C4-2B (cell line): ENCODE measurements around the gene HOXB1.

ENCODE experiments used
- H3K27ac ChIP-seq: fragments of 450-650 bp; 2 replicates; pipeline ENCODE4 v1.5.1; 2017
- CTCF ChIP-seq: fragments of 450-650 bp; conservative IDR thresholded peaks from 2 replicates; pipeline ENCODE4 v1.5.1; 2017; ENCODE audit warnings: mild to moderate bottlenecking
- ZFX ChIP-seq: fragments of 450-650 bp; IDR thresholded peaks from 2 replicates; pipeline ENCODE4 v1.6.1; 2017

HOXB1 gene

GRCh38 chr17:48561884-48562810 is 31.3 kb upstream of the HOXB1 start:
- no peak; the same call in 1 of the 2 replicates for TF ChIP-seq CTCF
- TF ChIP-seq ZFX: no peak
- no peak overlapping the region for H3K27ac ChIP-seq

GRCh38 chr17:48559840-48560817 is 29.3 kb upstream of the HOXB1 start:
- no peak overlapping the region for H3K27ac ChIP-seq
- no peak for TF ChIP-seq CTCF
- no peak for TF ChIP-seq ZFX

GRCh38 chr17:48559122-48559839 is 28.5 kb upstream of the HOXB1 start:
- no peak overlapping the region for H3K27ac ChIP-seq
- TF ChIP-seq CTCF (no peak), ZFX (no peak)

- no peak overlapping the region for H3K27ac ChIP-seq
- TF ChIP-seq ZFX (no peak), CTCF (no peak)
Observed at GRCh38 chr17:48558831-48559121, 28.0 kb upstream of the HOXB1 start.

- H3K27ac ChIP-seq: no peak overlapping the region
- TF ChIP-seq ZFX (no peak), CTCF (no peak)
Observed at GRCh38 chr17:48558057-48558830, 27.4 kb upstream of the HOXB1 start.

GRCh38 chr17:48556576-48557401 is 26.0 kb upstream of the HOXB1 start:
- TF ChIP-seq CTCF: no peak
- no peak for TF ChIP-seq ZFX
- no peak overlapping the region for H3K27ac ChIP-seq
